IPS DF 6.9 (cell line): ENCODE data around the gene IDH3A.

Experiments
- DNase-seq: peaks from one replicate; pipeline ENCODE4 v3.0.0-alpha.2; 2013; ENCODE audit warnings: low read depth, low spot score
- H3K27ac ChIP-seq: one replicate; pipeline ENCODE4 v1.5.1; 2013; ENCODE audit warnings: low read length, control low read depth
- H3K27me3 ChIP-seq: 2 replicates; pipeline ENCODE4 v1.6.1; 2013; ENCODE audit warnings: mild to moderate bottlenecking, low read length; ENCODE audit not compliant: control insufficient read depth, insufficient read depth
- H3K36me3 ChIP-seq: 2 replicates; pipeline ENCODE4 v1.6.1; 2013; ENCODE audit warnings: low read length; ENCODE audit not compliant: control insufficient read depth, insufficient read depth
- H3K4me1 ChIP-seq: 2 replicates; pipeline ENCODE4 v1.6.1; 2013; ENCODE audit warnings: low read length; ENCODE audit not compliant: control insufficient read depth, insufficient read depth
- H3K4me3 ChIP-seq: 2 replicates; pipeline ENCODE4 v1.5.1; 2013; ENCODE audit warnings: mild to moderate bottlenecking, low read length
- H3K9me3 ChIP-seq: 2 replicates; pipeline ENCODE4 v1.6.1; 2013; ENCODE audit warnings: low read length, inconsistent platforms; ENCODE audit not compliant: control insufficient read depth, insufficient read depth
- WGBS: extraction: QIAGEN DNeasy Blood & Tissue Kit; methylation state at CpG from one replicate; pipeline ENCODE4 v1.1.7; 2013; ENCODE audit warnings: mixed read lengths, missing lambda C conversion rate; ENCODE audit not compliant: insufficient read length, insufficient coverage; 5-methylcytosine and 5-hydroxymethylcytosine counted together

IDH3A gene

GRCh38 chr15:78203346-78204225, 54.4 kb downstream of the IDH3A start:
- WGBS, result no CpG with 5 or more reads among the region's 14 CpGs
- no peak for DNase-seq
- no peaks in the 10 kb centered on the region for H3K36me3 ChIP-seq
- H3K27me3 ChIP-seq, result no peaks in the 10 kb centered on the region
- H3K9me3 ChIP-seq, result no peaks in the 10 kb centered on the region
- H3K27ac ChIP-seq, result no peak overlapping the region
- H3K4me1 ChIP-seq, result no peaks in the 10 kb centered on the region
- H3K4me3 ChIP-seq, result no peak overlapping the region

DNA sequence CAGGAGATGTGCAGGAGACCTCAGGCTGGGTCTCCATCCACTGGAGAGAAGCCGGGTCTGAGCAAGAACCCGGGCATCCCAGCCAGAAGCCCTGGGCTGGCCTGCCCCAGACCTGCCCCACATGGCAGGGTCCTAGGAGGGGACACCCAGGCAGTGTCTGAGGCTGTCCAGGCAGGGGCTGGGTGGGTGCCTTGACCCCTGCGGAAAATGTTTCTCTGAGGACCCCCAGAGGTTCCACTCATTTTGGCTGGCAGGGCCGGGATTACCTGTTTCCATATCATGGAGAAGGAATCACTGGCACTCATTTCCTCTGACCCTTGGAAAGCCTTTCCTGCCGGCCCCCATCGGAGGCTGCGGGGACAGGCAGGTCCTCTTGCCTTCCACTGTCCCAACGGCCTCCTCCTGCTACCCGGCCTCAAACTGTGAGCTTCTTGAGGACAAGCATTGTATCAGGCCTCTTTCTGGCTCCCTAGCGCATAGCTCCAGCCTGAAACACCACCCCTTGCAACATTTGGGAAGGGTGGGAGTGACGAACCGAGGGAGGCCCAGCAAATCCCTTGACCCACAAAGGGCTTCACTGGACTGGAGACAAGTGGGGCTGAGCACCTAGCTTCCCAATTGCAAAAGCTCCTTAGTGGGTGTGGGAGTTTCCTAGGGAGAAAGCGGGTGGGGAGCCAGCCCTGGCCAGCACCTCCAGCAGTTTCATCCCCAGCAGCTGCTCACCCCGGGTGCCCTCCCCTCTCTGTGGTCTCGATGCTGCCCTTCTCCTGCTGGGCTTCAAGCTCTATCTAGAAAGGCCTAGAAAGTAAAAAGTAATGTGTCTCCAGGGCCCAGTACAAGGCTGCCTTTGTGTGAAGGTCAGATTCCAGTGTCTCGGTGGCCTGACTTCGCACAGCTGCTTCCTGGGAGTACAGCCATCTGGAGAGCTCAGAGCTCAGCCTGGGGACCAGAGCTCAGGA, 55.5 kb downstream of the IDH3A start:
- Histone ChIP-seq H3K4me1 (no peaks in the 10 kb centered on the region), H3K27ac (no peak overlapping the region), H3K36me3 (no peaks in the 10 kb centered on the region), H3K4me3 (no peak overlapping the region), H3K9me3 (no peaks in the 10 kb centered on the region), H3K27me3 (no peaks in the 10 kb centered on the region)
- DNase-seq, result no peak
- no CpG with 5 or more reads among the region's 17 CpGs for WGBS

GRCh38 chr15:78205337-78205736, 56.2 kb downstream of the IDH3A start:
- no peaks in the 10 kb centered on the region for H3K4me1 ChIP-seq
- H3K36me3 ChIP-seq, result no peaks in the 10 kb centered on the region
- no peak for DNase-seq
- H3K9me3 ChIP-seq, result no peaks in the 10 kb centered on the region
- no peak overlapping the region for H3K27ac ChIP-seq
- no CpG with 5 or more reads among the region's 1 CpG for WGBS
- H3K27me3 ChIP-seq, result no peaks in the 10 kb centered on the region
- no peak overlapping the region for H3K4me3 ChIP-seq

- no peak for DNase-seq
- H3K27me3 ChIP-seq, result no peaks in the 10 kb centered on the region
- H3K4me1 ChIP-seq, result no peaks in the 10 kb centered on the region
- H3K9me3 ChIP-seq, result no peaks in the 10 kb centered on the region
- no peak overlapping the region for H3K4me3 ChIP-seq
- no peak overlapping the region for H3K27ac ChIP-seq
- no CpG with 5 or more reads among the region's 10 CpGs for WGBS
- H3K36me3 ChIP-seq, result no peaks in the 10 kb centered on the region
Measured at GRCh38 chr15:78205856-78206255, 56.7 kb downstream of the IDH3A start.

GRCh38 chr15:78206326-78207109, 57.4 kb downstream of the IDH3A start:
- DNase-seq, result no peak
- no peaks in the 10 kb centered on the region for H3K27me3 ChIP-seq
- no peaks in the 10 kb centered on the region for H3K36me3 ChIP-seq
- H3K4me3 ChIP-seq, result no peak overlapping the region
- H3K4me1 ChIP-seq, result no peaks in the 10 kb centered on the region
- no CpG with 5 or more reads among the region's 12 CpGs for WGBS
- H3K9me3 ChIP-seq, result no peaks in the 10 kb centered on the region
- H3K27ac ChIP-seq, result no peak overlapping the region

- Histone ChIP-seq H3K27ac (no peak overlapping the region), H3K4me1 (no peaks in the 10 kb centered on the region), H3K36me3 (no peaks in the 10 kb centered on the region), H3K27me3 (no peaks in the 10 kb centered on the region), H3K9me3 (no peaks in the 10 kb centered on the region), H3K4me3 (no peak overlapping the region)
- no peak for DNase-seq
- WGBS, result no CpG with 5 or more reads among the region's 5 CpGs
Measured at GRCh38 chr15:78207110-78207458, 57.9 kb downstream of the IDH3A start.

DNA sequence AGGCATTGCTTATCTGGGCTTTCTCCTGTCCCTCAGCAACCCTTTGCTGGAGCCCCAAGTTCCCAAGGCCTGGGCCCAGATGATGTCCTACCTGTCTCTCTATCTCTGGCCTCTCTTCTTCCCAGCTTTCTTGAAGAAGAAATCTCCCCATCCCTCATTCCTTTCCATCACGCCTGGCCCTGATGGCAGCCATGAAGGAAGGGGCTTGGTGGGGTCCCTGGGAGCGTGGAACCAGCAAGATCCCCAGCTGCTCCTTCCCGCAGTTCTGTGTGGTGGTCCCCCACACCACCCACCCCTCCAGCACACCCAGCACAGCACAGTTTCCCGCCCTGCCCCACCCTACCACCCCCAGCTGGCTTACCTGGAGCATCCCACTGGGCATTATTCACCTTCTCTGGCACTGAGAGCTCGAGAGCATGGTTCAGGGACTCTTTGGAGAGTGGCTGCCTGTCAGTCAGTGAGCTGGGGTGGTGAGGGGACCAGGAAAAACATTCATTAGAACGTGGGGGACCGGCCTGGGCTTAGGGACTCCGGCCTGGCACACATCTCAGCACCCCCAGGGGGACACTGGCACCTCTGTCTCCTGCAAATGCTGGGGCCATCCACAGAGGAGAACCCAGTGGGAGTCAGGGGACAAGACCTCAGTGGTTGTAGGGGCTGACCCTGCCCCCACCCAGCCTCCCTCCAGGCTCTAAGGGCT, 58.6 kb downstream of the IDH3A start:
- H3K4me3 ChIP-seq, result no peak overlapping the region
- no peaks in the 10 kb centered on the region for H3K9me3 ChIP-seq
- no peaks in the 10 kb centered on the region for H3K4me1 ChIP-seq
- no CpG with 5 or more reads among the region's 8 CpGs for WGBS
- H3K27me3 ChIP-seq, result no peaks in the 10 kb centered on the region
- H3K36me3 ChIP-seq, result no peaks in the 10 kb centered on the region
- no peak for DNase-seq
- H3K27ac ChIP-seq, result no peak overlapping the region

GRCh38 chr15:78208341-78208844, 59.2 kb downstream of the IDH3A start:
- Histone ChIP-seq H3K27me3 (no peaks in the 10 kb centered on the region), H3K9me3 (no peaks in the 10 kb centered on the region), H3K36me3 (no peaks in the 10 kb centered on the region), H3K4me1 (no peaks in the 10 kb centered on the region; the same call in 1 of the 2 replicates), H3K4me3 (no peak overlapping the region), H3K27ac (no peak overlapping the region)
- DNase-seq, result no peak
- no CpG with 5 or more reads among the region's 8 CpGs for WGBS

DNA sequence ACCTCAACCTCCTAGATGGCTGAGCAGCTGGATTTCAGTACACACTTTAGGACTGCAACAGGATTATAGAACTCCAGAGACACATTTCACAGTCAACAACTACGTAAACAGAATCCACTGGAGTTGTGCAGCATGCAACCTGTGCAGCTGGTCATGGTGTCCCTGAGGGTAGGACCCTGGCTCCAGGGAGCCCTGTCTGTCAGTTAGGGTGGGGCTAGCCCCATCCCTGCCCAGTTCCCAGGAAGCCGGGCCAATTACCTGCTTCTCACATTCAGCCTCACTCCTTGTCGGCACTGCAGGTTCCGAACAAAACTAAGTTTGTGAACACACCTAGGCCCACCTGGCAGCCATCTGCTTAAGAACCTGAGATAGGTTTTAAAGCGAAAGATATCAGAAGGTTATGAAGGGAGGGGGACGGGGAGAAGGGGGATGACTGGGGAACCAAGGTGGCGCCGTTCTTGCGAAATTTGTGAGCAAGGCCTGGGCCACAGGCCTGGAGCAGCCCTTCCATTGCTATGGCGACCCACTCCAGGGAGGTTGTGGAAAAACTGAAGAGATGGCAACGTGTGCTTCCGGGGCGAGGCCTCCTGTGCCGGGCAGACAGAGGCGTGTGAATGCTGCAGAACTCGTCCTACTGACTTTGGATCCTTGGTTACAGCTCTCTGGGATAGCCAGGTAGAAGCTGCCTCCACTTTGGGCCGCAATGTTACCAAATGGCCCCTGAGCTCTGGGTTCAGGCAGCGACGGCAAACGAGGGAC, 59.9 kb downstream of the IDH3A start:
- H3K27ac ChIP-seq, result no peak overlapping the region
- H3K36me3 ChIP-seq, result no peaks in the 10 kb centered on the region
- no peak for DNase-seq
- no peaks in the 10 kb centered on the region for H3K9me3 ChIP-seq
- H3K4me3 ChIP-seq, result no peak overlapping the region
- no peaks in the 10 kb centered on the region for H3K27me3 ChIP-seq
- no CpG with 5 or more reads among the region's 20 CpGs for WGBS
- no peaks in the 10 kb centered on the region; the same call in 1 of the 2 replicates for H3K4me1 ChIP-seq
